Activated CD4-positive, alpha-beta T cell treated with anti-CD3 and anti-CD28 coated beads, Interleukin-10, Interleukin-2, amounts not matched to agents 100 ng/mL and 50 ng/mL, durations not matched to agents 16 hours and 8 hours (primary cell): ENCODE measurements around the gene CCDC117.

ENCODE experiments used
- DNase-seq: peaks from one replicate; pipeline ENCODE4 v3.0.0-alpha.2; 2020

Gene CCDC117

DNA sequence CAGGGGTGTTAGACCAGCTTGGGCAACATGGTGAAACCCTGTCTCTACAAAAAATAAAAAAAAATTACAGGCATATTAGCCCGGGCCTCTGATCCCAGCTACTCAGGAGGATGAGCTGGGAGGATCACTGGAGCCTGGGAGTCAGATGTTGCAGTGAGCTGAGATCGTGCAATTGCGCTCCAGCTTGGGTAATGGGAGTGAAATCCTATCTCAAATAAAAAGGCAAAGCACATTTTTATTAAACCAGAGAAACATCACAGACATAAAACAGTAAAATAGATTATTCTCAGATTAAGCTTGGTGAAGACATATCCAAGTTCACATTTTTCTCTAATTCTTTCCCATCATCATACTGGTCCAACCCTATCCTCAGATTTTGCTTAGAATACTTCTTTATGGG, 57.9 kb downstream of the CCDC117 start:
- DNase-seq: no peak

DNA sequence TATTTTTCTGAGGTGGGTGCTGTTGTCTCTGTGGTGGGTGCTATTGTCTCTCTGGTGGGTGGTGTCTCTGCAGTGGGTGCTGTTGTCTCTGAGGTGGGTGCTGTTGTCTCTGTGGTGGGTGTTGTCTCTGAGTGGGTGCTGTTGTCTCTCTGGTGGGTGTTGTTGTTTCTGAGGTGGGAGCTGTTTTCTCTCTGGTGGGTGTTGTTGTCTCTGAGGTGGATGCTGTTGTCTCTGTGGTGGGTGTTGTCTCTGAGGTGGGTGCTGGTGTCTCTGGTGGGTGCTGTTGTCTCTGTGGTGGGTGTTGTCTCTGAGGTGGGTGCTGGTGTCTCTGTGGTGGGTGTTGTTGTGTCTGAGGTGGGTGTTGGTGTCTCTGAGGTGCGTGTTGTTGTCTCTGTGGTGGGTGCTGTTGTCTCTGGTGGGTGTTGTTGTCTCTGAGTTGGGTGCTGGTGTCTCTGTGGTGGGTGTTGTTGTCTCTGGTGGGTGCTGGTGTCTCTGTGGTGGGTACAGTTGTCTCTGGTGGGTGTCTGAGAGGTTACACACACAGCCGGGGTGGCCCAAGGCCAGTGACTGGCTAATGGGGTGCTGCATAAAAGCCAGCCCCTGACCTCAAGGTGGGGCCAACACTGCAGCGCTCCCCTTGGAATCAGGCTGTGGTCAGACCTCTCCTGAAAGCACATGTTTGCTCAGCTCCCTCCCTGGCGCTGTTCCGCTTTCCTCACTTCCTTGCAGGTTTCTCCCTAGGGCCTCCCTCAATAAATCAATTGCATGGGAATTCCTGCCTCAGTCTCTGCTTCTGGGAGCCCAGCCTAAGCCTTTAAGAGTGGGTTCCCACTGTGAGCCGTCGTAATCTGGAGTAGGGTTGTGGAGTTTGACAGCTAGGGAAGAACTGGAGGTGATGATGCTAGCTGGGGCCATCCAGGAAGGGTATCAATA, 58.9 kb downstream of the CCDC117 start:
- no peak for DNase-seq

DNA sequence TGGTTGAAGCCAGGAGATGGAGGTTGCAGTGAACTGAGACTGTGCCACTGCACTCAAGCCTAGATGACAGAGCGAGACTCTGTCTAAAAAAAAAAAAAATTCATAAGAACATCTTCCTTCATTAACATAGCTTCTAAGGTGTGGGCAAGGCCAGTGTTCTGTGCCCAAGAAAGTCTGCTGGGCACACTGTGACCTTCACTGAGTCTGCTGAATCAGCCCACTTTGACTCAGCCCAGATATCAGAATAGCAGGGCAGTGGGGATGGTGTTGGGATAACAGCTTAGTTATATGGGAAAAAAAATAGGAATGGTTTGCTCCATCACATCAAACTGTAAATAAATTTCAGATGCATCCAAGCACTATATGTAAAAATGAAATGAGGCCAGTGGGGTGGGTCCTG, 60.2 kb downstream of the CCDC117 start:
- DNase-seq: no peak

DNA sequence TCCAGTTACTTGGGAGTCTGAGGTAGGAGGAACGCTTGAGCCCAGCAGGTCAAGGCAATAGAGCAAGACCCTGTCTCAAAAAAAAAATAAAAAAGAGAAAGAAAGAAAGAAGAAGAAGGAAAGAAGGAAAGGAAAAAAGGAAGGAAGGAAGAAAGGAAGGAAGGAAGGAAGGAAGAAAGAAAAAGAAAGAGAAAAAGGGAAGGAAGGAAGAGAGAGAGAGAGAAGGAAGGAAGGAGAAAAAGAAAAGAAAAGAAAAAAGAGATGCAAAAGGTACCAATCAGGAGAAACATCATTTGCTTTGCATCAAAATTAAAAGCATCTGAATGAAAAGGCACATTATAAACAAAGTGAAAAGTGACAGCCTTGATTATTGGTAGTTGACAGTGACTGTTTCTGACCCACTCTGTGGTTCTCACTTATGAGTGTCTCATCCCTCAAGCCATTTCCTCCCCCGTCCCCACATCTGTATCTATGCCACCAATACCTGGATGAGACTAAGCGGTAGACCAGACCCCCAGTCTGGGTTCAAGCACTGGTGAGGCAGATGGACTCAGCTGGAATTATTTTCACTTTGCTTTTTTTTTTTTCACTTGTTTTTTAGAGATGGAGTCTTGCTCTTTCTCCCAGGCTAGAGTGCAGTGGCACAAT, 60.9 kb downstream of the CCDC117 start:
- DNase-seq: peak; percentile 39

DNA sequence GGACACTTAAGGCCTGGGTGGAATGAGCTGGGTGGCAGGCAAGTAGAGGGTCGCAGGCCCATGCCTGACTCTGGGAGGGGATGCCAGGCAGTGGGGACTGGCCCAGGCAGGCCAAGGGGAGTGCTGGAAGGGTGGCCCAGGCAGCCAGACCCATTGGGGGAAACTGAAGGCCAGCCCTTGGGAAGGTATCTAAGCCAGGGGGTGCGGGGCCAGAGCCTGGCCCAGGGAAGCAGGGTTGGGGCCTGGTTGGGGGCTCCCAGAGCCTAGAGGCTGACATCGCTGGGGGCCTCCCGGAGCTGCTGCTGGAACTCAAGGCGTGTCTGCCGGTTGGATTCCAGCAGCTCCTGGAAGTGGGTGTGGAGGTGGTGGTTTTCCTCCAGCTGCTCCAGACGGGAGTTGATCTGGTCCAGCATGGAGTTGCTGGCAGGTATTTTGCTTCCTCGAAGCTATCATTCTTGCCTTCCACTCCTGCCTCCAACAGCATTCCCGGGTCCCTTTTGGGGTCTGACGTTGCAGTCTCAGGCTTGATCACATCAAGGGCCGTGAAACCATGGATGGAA, 63.2 kb downstream of the CCDC117 start:
- DNase-seq: no peak

DNA sequence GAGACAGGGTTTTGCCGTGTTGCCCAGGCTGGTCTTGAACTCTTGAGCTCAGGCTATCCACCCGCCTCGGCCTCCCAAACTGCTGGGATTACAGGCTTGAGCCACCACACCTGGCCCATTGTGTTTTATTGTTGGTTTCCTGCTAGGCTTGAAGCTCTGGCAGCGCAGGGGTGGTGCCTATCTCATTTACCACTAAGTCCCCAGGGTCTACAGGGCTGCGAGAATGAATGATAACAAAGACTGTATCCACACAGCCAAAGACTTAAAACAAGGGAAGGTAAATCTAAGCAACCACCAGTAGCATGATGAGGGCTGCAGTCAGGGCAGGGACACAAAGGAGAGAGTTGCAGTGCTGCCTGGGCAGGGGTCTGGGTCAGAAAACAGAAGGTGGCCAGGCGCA, 65.1 kb downstream of the CCDC117 start:
- no peak for DNase-seq
